HEK293 (cell line): ENCODE measurements around the gene KDELR1.

Experiments
- BCL11B ChIP-seq: fragments of 450-650 bp; formaldehyde crosslinking; IDR thresholded peaks from 2 replicates; pipeline ENCODE4 v1.5.1; 2016; ENCODE audit warnings: low read depth, missing biosample characterization, missing genetic modification characterization
- EGR2 ChIP-seq: fragments of 450-650 bp; formaldehyde crosslinking; IDR thresholded peaks from 2 replicates; pipeline ENCODE4 v1.5.1; 2016; ENCODE audit warnings: low read depth, missing biosample characterization, missing genetic modification characterization
- SCRT1 ChIP-seq: fragments of 450-650 bp; formaldehyde crosslinking; IDR thresholded peaks from 2 replicates; pipeline ENCODE4 v1.5.1; 2016; ENCODE audit warnings: missing biosample characterization, missing genetic modification characterization, borderline replicate concordance
- SETDB1 ChIP-seq: IDR thresholded peaks from one replicate; pipeline ENCODE4 v1.6.1; 2017; ENCODE audit warnings: mild to moderate bottlenecking, low read length, moderate library complexity, mixed read lengths; ENCODE audit not compliant: insufficient read length
- TCF7L2 ChIP-seq: IDR thresholded peaks from 2 replicates; pipeline ENCODE4 v1.6.1; 2011; ENCODE audit warnings: low read depth, mild to moderate bottlenecking, inconsistent platforms, low read length, moderate library complexity, borderline replicate concordance
- ZBTB21 ChIP-seq: fragments of 450-650 bp; formaldehyde crosslinking; IDR thresholded peaks from 2 replicates; pipeline ENCODE4 v1.5.1; 2017; ENCODE audit warnings: missing biosample characterization, missing genetic modification characterization
- ZFP69B ChIP-seq: fragments of 450-650 bp; formaldehyde crosslinking; IDR thresholded peaks from 2 replicates; pipeline ENCODE4 v1.5.1; 2016; ENCODE audit warnings: missing biosample characterization, missing genetic modification characterization
- ZNF121 ChIP-seq: fragments of 450-650 bp; formaldehyde crosslinking; IDR thresholded peaks from 2 replicates; pipeline ENCODE4 v1.5.1; 2016; ENCODE audit warnings: missing biosample characterization, missing genetic modification characterization
- ZNF133 ChIP-seq: fragments of 450-650 bp; formaldehyde crosslinking; IDR thresholded peaks from 2 replicates; pipeline ENCODE4 v1.5.1; 2016; ENCODE audit warnings: missing biosample characterization, missing genetic modification characterization
- ZNF140 ChIP-seq: fragments of 450-650 bp; formaldehyde crosslinking; IDR thresholded peaks from 2 replicates; pipeline ENCODE4 v1.5.1; 2016; ENCODE audit warnings: missing biosample characterization, missing genetic modification characterization
- ZNF16 ChIP-seq: fragments of 450-650 bp; formaldehyde crosslinking; IDR thresholded peaks from 2 replicates; pipeline ENCODE4 v1.5.1; 2016; ENCODE audit warnings: low read depth, missing biosample characterization, missing genetic modification characterization
- ZNF214 ChIP-seq: fragments of 450-650 bp; formaldehyde crosslinking; IDR thresholded peaks from 2 replicates; pipeline ENCODE4 v1.5.1; 2017; ENCODE audit warnings: missing biosample characterization, mild to moderate bottlenecking, missing genetic modification characterization, borderline replicate concordance
- ZNF223 ChIP-seq: fragments of 450-650 bp; formaldehyde crosslinking; IDR thresholded peaks from 2 replicates; pipeline ENCODE4 v1.5.1; 2016; ENCODE audit warnings: missing biosample characterization, missing genetic modification characterization
- ZNF292 ChIP-seq: fragments of 450-650 bp; formaldehyde crosslinking; IDR thresholded peaks from 2 replicates; pipeline ENCODE4 v1.5.1; 2016; ENCODE audit warnings: low read depth, missing biosample characterization, missing genetic modification characterization, borderline replicate concordance
- ZNF350 ChIP-seq: fragments of 450-650 bp; formaldehyde crosslinking; IDR thresholded peaks from 2 replicates; pipeline ENCODE4 v1.5.0; 2017; ENCODE audit warnings: missing biosample characterization, mild to moderate bottlenecking, missing genetic modification characterization
- ZNF549 ChIP-seq: fragments of 450-650 bp; IDR thresholded peaks from 2 replicates; pipeline ENCODE4 v1.5.1; 2018; ENCODE audit warnings: missing biosample characterization, missing genetic modification characterization, mild to moderate bottlenecking, inconsistent platforms, moderate library complexity
- ZNF623 ChIP-seq: fragments of 450-650 bp; formaldehyde crosslinking; IDR thresholded peaks from 2 replicates; pipeline ENCODE4 v1.5.1; 2016; ENCODE audit warnings: missing biosample characterization, missing genetic modification characterization
- ZNF670 ChIP-seq: fragments of 450-650 bp; formaldehyde crosslinking; IDR thresholded peaks from 2 replicates; pipeline ENCODE4 v1.5.1; 2016; ENCODE audit warnings: missing biosample characterization, missing genetic modification characterization, low read depth
- ZSCAN23 ChIP-seq: fragments of 450-650 bp; formaldehyde crosslinking; IDR thresholded peaks from 2 replicates; pipeline ENCODE4 v1.5.1; 2016; ENCODE audit warnings: missing biosample characterization, missing genetic modification characterization
- ZSCAN30 ChIP-seq: fragments of 450-650 bp; IDR thresholded peaks from 2 replicates; pipeline ENCODE4 v1.5.1; 2018; ENCODE audit warnings: missing biosample characterization, mild to moderate bottlenecking, missing genetic modification characterization, moderate library complexity
- ZXDB ChIP-seq: fragments of 450-650 bp; formaldehyde crosslinking; IDR thresholded peaks from 2 replicates; pipeline ENCODE4 v1.5.1; 2016; ENCODE audit warnings: missing biosample characterization, missing genetic modification characterization
- TF ChIP-seq, protein P1 (sequence below): fragments of 450-650 bp; formaldehyde crosslinking; IDR thresholded peaks from 2 replicates; pipeline ENCODE4 v1.5.1; 2016; ENCODE audit warnings: missing biosample characterization, missing genetic modification characterization
- TF ChIP-seq, protein P2 (sequence below): fragments of 450-650 bp; formaldehyde crosslinking; IDR thresholded peaks from 2 replicates; pipeline ENCODE4 v1.5.0; 2017; ENCODE audit warnings: missing biosample characterization, missing genetic modification characterization, borderline replicate concordance
- TF ChIP-seq, protein P3 (sequence below): fragments of 450-650 bp; formaldehyde crosslinking; IDR thresholded peaks from 2 replicates; pipeline ENCODE4 v1.5.1; 2016; ENCODE audit warnings: missing biosample characterization, missing genetic modification characterization
- TF ChIP-seq, protein P4 (sequence below): fragments of 450-650 bp; formaldehyde crosslinking; IDR thresholded peaks from 2 replicates; pipeline ENCODE4 v1.5.1; 2017; ENCODE audit warnings: missing biosample characterization, missing genetic modification characterization
- TF ChIP-seq, protein P5 (sequence below): fragments of 450-650 bp; formaldehyde crosslinking; IDR thresholded peaks from 2 replicates; pipeline ENCODE4 v1.5.1; 2016; ENCODE audit warnings: missing biosample characterization, missing genetic modification characterization, low read depth
- TF ChIP-seq, protein P6 (sequence below): fragments of 450-650 bp; formaldehyde crosslinking; IDR thresholded peaks from 2 replicates; pipeline ENCODE4 v1.5.1; 2016; ENCODE audit warnings: missing biosample characterization, missing genetic modification characterization

Gene KDELR1

DNA sequence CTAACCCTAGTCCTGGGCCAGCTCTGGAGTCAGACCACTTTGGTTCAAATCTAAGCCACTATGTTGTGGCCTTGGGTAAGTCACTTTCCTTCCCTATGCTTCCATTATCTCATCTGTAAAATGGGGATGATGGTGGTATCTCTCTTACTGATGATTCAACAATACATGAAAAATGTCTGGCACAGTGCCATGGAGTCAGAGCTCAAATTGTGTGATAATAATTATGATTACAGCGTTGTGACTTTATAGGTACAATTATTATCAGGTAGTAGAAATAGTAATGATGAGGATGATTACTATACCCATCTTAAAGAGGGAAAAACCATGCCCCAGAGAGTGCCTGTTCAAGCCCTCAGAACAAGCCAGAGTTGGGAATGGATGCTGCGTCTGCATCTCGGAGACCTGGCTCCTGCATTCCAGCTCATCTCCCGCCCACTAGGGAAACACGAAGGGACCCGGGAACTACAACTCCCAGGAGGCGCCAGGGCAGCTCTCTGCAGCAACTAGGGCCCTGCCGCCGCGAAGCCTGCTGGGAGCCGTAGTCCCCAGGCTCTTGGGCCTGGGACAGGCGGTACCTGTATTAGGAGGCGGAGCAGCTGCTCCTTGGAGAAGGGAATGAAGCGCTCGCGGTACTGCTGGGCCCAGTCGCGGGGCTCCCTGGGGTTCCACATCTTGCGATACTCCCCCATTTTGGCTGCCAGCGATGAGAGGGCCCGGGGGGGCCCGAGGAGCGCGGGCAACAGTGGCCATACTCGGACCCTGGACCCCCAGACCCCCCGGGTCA, 28.4 kb downstream of the KDELR1 start (continued):
- TF ChIP-seq, protein P1, sequence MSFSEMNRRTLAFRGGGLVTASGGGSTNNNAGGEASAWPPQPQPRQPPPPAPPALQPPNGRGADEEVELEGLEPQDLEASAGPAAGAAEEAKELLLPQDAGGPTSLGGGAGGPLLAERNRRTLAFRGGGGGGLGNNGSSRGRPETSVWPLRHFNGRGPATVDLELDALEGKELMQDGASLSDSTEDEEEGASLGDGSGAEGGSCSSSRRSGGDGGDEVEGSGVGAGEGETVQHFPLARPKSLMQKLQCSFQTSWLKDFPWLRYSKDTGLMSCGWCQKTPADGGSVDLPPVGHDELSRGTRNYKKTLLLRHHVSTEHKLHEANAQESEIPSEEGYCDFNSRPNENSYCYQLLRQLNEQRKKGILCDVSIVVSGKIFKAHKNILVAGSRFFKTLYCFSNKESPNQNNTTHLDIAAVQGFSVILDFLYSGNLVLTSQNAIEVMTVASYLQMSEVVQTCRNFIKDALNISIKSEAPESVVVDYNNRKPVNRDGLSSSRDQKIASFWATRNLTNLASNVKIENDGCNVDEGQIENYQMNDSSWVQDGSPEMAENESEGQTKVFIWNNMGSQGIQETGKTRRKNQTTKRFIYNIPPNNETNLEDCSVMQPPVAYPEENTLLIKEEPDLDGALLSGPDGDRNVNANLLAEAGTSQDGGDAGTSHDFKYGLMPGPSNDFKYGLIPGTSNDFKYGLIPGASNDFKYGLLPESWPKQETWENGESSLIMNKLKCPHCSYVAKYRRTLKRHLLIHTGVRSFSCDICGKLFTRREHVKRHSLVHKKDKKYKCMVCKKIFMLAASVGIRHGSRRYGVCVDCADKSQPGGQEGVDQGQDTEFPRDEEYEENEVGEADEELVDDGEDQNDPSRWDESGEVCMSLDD (tag by site-specific recombination): no peak
- TF ChIP-seq ZFP69B (no peak), ZNF140 (tag by site-specific recombination) (no peak), ZNF623 (tag by site-specific recombination) (no peak), ZNF292 (tag by site-specific recombination) (no peak), TCF7L2 (no peak), ZNF549 (no peak), ZNF223 (no peak), SETDB1 (no peak), ZNF670 (tag by site-specific recombination) (no peak), ZSCAN30 (tag by site-specific recombination) (0 out of 2 replicates have a peak, but pooled peaks have one; percentile 30), EGR2 (tag by site-specific recombination) (peak; percentile 8; the same call in 1 of the 2 replicates), ZBTB21 (tag by site-specific recombination) (no peak), BCL11B (tag by site-specific recombination) (no peak), ZNF133 (no peak), ZSCAN23 (tag by site-specific recombination) (no peak), SCRT1 (tag by site-specific recombination) (no peak), ZXDB (no peak), ZNF16 (no peak), ZNF350 (tag by site-specific recombination) (no peak), ZNF214 (tag by site-specific recombination) (no peak), ZNF121 (no peak)
- TF ChIP-seq, protein P2, sequence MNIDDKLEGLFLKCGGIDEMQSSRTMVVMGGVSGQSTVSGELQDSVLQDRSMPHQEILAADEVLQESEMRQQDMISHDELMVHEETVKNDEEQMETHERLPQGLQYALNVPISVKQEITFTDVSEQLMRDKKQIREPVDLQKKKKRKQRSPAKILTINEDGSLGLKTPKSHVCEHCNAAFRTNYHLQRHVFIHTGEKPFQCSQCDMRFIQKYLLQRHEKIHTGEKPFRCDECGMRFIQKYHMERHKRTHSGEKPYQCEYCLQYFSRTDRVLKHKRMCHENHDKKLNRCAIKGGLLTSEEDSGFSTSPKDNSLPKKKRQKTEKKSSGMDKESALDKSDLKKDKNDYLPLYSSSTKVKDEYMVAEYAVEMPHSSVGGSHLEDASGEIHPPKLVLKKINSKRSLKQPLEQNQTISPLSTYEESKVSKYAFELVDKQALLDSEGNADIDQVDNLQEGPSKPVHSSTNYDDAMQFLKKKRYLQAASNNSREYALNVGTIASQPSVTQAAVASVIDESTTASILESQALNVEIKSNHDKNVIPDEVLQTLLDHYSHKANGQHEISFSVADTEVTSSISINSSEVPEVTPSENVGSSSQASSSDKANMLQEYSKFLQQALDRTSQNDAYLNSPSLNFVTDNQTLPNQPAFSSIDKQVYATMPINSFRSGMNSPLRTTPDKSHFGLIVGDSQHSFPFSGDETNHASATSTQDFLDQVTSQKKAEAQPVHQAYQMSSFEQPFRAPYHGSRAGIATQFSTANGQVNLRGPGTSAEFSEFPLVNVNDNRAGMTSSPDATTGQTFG (tag by site-specific recombination): no peak
- TF ChIP-seq, protein P3, sequence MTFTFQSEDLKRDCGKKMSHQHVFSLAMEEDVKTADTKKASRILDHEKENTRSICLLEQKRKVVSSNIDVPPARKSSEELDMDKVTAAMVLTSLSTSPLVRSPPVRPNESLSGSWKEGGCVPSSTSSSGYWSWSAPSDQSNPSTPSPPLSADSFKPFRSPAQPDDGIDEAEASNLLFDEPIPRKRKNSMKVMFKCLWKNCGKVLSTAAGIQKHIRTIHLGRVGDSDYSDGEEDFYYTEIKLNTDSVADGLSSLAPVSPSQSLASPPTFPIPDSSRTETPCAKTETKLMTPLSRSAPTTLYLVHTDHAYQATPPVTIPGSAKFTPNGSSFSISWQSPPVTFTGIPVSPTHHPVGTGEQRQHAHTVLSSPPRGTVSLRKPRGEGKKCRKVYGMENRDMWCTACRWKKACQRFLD (tag by site-specific recombination): no peak
- TF ChIP-seq, protein P4, sequence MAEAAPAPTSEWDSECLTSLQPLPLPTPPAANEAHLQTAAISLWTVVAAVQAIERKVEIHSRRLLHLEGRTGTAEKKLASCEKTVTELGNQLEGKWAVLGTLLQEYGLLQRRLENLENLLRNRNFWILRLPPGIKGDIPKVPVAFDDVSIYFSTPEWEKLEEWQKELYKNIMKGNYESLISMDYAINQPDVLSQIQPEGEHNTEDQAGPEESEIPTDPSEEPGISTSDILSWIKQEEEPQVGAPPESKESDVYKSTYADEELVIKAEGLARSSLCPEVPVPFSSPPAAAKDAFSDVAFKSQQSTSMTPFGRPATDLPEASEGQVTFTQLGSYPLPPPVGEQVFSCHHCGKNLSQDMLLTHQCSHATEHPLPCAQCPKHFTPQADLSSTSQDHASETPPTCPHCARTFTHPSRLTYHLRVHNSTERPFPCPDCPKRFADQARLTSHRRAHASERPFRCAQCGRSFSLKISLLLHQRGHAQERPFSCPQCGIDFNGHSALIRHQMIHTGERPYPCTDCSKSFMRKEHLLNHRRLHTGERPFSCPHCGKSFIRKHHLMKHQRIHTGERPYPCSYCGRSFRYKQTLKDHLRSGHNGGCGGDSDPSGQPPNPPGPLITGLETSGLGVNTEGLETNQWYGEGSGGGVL (tag by site-specific recombination): peak; percentile 19; the same call in 1 of the 2 replicates
- TF ChIP-seq, protein P5, sequence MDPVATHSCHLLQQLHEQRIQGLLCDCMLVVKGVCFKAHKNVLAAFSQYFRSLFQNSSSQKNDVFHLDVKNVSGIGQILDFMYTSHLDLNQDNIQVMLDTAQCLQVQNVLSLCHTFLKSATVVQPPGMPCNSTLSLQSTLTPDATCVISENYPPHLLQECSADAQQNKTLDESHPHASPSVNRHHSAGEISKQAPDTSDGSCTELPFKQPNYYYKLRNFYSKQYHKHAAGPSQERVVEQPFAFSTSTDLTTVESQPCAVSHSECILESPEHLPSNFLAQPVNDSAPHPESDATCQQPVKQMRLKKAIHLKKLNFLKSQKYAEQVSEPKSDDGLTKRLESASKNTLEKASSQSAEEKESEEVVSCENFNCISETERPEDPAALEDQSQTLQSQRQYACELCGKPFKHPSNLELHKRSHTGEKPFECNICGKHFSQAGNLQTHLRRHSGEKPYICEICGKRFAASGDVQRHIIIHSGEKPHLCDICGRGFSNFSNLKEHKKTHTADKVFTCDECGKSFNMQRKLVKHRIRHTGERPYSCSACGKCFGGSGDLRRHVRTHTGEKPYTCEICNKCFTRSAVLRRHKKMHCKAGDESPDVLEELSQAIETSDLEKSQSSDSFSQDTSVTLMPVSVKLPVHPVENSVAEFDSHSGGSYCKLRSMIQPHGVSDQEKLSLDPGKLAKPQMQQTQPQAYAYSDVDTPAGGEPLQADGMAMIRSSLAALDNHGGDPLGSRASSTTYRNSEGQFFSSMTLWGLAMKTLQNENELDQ: no peak
- TF ChIP-seq, protein P6, sequence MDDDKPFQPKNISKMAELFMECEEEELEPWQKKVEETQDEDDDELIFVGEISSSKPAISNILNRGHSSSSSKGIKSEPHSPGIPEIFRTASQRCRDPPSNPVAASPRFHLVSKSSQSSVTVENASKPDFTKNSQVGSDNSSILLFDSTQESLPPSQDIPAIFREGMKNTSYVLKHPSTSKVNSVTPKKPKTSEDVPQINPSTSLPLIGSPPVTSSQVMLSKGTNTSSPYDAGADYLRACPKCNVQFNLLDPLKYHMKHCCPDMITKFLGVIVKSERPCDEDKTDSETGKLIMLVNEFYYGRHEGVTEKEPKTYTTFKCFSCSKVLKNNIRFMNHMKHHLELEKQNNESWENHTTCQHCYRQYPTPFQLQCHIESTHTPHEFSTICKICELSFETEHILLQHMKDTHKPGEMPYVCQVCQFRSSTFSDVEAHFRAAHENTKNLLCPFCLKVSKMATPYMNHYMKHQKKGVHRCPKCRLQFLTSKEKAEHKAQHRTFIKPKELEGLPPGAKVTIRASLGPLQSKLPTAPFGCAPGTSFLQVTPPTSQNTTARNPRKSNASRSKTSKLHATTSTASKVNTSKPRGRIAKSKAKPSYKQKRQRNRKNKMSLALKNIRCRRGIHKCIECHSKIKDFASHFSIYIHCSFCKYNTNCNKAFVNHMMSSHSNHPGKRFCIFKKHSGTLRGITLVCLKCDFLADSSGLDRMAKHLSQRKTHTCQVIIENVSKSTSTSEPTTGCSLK (tag by site-specific recombination): no peak
